Activated CD4-positive, alpha-beta memory T cell treated with anti-CD3 and anti-CD28 coated beads for 36 hours (primary cell): ENCODE data around the gene SERPINB5. TPM values are rescaled to one million over a fixed set of nuclear protein-coding genes. Genes with fewer than 3 reads are reported as not detected.

ENCODE experiments used
- CTCF ChIA-PET: fragments of 350-600 bp; sonication (Branson Sonifier 250); formaldehyde crosslinking; loops from one replicate; lab custom pipeline; 2021; ENCODE audit warnings: antibody characterized with exemption, inconsistent platforms; lab: Charles Lee
- POLR2A ChIA-PET: fragments of 350-600 bp; sonication (Branson Sonifier 250); formaldehyde crosslinking; loops from one replicate; lab custom pipeline; 2021; ENCODE audit warnings: antibody characterized with exemption; lab: Charles Lee
- DNase-seq: peaks from one replicate; pipeline ENCODE4 v3.0.0-alpha.2; 2020
- H3K27ac Mint-ChIP-seq: one replicate; pipeline ENCODE4 v1.8.0; 2021; ENCODE audit warnings: mixed read lengths
- H3K27me3 Mint-ChIP-seq: one replicate; pipeline ENCODE4 v1.8.0; 2021; ENCODE audit warnings: mixed read lengths
- H3K36me3 Mint-ChIP-seq: one replicate; pipeline ENCODE4 v1.8.0; 2021; ENCODE audit warnings: mixed read lengths
- H3K4me1 Mint-ChIP-seq: one replicate; pipeline ENCODE4 v1.8.0; 2021; ENCODE audit warnings: low read depth, mixed read lengths
- H3K4me3 Mint-ChIP-seq: one replicate; pipeline ENCODE4 v1.8.0; 2021; ENCODE audit warnings: mild to moderate bottlenecking, mixed read lengths
- H3K9me3 Mint-ChIP-seq: one replicate; pipeline ENCODE4 v1.8.0; 2021; ENCODE audit warnings: mixed read lengths
- intact Hi-C: fragments of 100-400 bp; cut with micrococcal nuclease; formaldehyde crosslinking; loops from one replicate; pipeline ENCODE4 v1.15.1; 2023
- total RNA-seq, 2 experiments: library from RNA; stranded (reverse); gene quantifications; one replicate each; pipeline ENCODE4 v1.2.3, GENCODE V29; 2021

SERPINB5 gene
- not detected for total RNA-seq

GRCh38 chr18:63476668-63477067 is at the start of gene SERPINB5:
TSS of gene SERPINB5 (plus strand) at chr18:63476958. CDS start at chr18:63484429, 7,471 bp downstream.
- Mint-ChIP-seq H3K4me3 (no peak within 1 kb of the TSS), H3K27me3 (peaks cover 11% of the 10 kb centered on the region), H3K27ac (no peak within 1 kb of the TSS), H3K36me3 (no peaks in the 10 kb centered on the region), H3K9me3 (no peaks in the 10 kb centered on the region), H3K4me1 (no peaks in the 10 kb centered on the region)
- intact Hi-C loops = no loop called here
- POLR2A ChIA-PET = no interaction called here
- no peak for DNase-seq
- CTCF ChIA-PET = no interaction called here

- peaks cover 17% of the 10 kb centered on the region for H3K4me1 Mint-ChIP-seq
- peak; percentile 42 for DNase-seq
- H3K4me3 Mint-ChIP-seq = no peak overlapping the region
- H3K36me3 Mint-ChIP-seq = no peaks in the 10 kb centered on the region
- intact Hi-C loops = loop anchor here (2.0 kb wide), 1 partner anchor 49 kb away; no protein-coding TSS in a partner anchor
- peaks cover 17% of the 10 kb centered on the region for H3K27me3 Mint-ChIP-seq
- CTCF ChIA-PET = interaction anchor here (0.9 to 1.3 kb wide), 3 partner anchors 10 to 62 kb away, joined by 3 to 7 read pairs (median 4); no protein-coding TSS in a partner anchor
- H3K27ac Mint-ChIP-seq = no peak overlapping the region
- POLR2A ChIA-PET = interaction anchor here (1.9 kb wide), 1 partner anchor 62 kb away, joined by 4 read pairs; no protein-coding TSS in a partner anchor
- H3K9me3 Mint-ChIP-seq = no peaks in the 10 kb centered on the region
Measured at GRCh38 chr18:63427558-63427957, 49.2 kb upstream of the SERPINB5 start.

- DNase-seq = no peak
- Mint-ChIP-seq H3K4me3 (no peak overlapping the region), H3K27ac (no peak overlapping the region), H3K4me1 (peaks cover 7% of the 10 kb centered on the region), H3K9me3 (no peaks in the 10 kb centered on the region), H3K27me3 (peaks cover 22% of the 10 kb centered on the region), H3K36me3 (no peaks in the 10 kb centered on the region)
- ChIA-PET POLR2A (no interaction called here), CTCF (interaction anchor here (1.0 to 1.3 kb wide), 2 partner anchors 9 to 716 kb away, joined by 3 to 6 read pairs; no protein-coding TSS in a partner anchor)
- intact Hi-C loops = no loop called here
Measured at GRCh38 chr18:63430526-63430925, 46.2 kb upstream of the SERPINB5 start.

- Mint-ChIP-seq H3K4me3 (no peak overlapping the region), H3K27me3 (peaks cover 22% of the 10 kb centered on the region), H3K4me1 (peaks cover 7% of the 10 kb centered on the region), H3K36me3 (no peaks in the 10 kb centered on the region), H3K27ac (no peak overlapping the region), H3K9me3 (no peaks in the 10 kb centered on the region)
- no peak for DNase-seq
- ChIA-PET POLR2A (no interaction called here), CTCF (interaction anchor here (1.0 to 1.3 kb wide), 2 partner anchors 8 to 716 kb away, joined by 3 to 6 read pairs; no protein-coding TSS in a partner anchor)
- intact Hi-C loops = no loop called here
Measured at GRCh38 chr18:63431180-63431579, 45.6 kb upstream of the SERPINB5 start.

- intact Hi-C loops = no loop called here
- no peak for DNase-seq
- no peak overlapping the region for H3K27ac Mint-ChIP-seq
- ChIA-PET POLR2A (interaction anchor here (0.5 kb wide), 1 partner anchor 40 kb away, joined by 3 read pairs; no protein-coding TSS in a partner anchor), CTCF (interaction anchor here (1.4 kb wide), 1 partner anchor 451 kb away, joined by 3 read pairs; no protein-coding TSS in a partner anchor)
- no peak overlapping the region for H3K4me3 Mint-ChIP-seq
- H3K4me1 Mint-ChIP-seq = no peaks in the 10 kb centered on the region
- H3K36me3 Mint-ChIP-seq = no peaks in the 10 kb centered on the region
- no peaks in the 10 kb centered on the region for H3K9me3 Mint-ChIP-seq
- peaks cover 26% of the 10 kb centered on the region for H3K27me3 Mint-ChIP-seq
Measured at GRCh38 chr18:63433334-63433866, 43.4 kb upstream of the SERPINB5 start.

GRCh38 chr18:63438181-63438580 is 38.6 kb upstream of the SERPINB5 start:
- Mint-ChIP-seq H3K36me3 (no peaks in the 10 kb centered on the region), H3K4me1 (no peaks in the 10 kb centered on the region), H3K9me3 (no peaks in the 10 kb centered on the region), H3K27ac (no peak overlapping the region), H3K27me3 (peaks cover 12% of the 10 kb centered on the region), H3K4me3 (no peak overlapping the region)
- no peak for DNase-seq
- ChIA-PET POLR2A (no interaction called here), CTCF (interaction anchor here (0.6 to 7.2 kb wide), 23 partner anchors 11 to 873 kb away, joined by 3 to 102 read pairs (median 4); partner anchors contain the start of genes KDSR and VPS4B)
- intact Hi-C loops = loop anchor here (2.0 to 5.0 kb wide), 2 partner anchors 306 to 319 kb away; no protein-coding TSS in a partner anchor

- Mint-ChIP-seq H3K27ac (no peak overlapping the region), H3K36me3 (no peaks in the 10 kb centered on the region), H3K27me3 (peaks cover 7% of the 10 kb centered on the region), H3K4me3 (no peak overlapping the region), H3K9me3 (no peaks in the 10 kb centered on the region), H3K4me1 (no peaks in the 10 kb centered on the region)
- ChIA-PET POLR2A (interaction anchor here (0.8 to 1.0 kb wide), 2 partner anchors 19 to 73 kb away, joined by 3 to 4 read pairs; no protein-coding TSS in a partner anchor), CTCF (interaction anchor here (0.5 to 7.2 kb wide), 42 partner anchors 9 to 439 kb away, joined by 3 to 102 read pairs (median 5); partner anchors contain the start of genes BCL2, KDSR and VPS4B)
- peak; percentile 54 for DNase-seq
- intact Hi-C loops = loop anchor here (1.0 to 5.0 kb wide), 6 partner anchors 17 to 423 kb away; partner anchors contain the start of gene VPS4B
Measured at GRCh38 chr18:63439334-63439733, 37.4 kb upstream of the SERPINB5 start.

- H3K27me3 Mint-ChIP-seq = peaks cover 7% of the 10 kb centered on the region
- intact Hi-C loops = no loop called here
- ChIA-PET CTCF (interaction anchor here (0.9 to 7.2 kb wide), 15 partner anchors 17 to 431 kb away, joined by 3 to 102 read pairs (median 8); no protein-coding TSS in a partner anchor), POLR2A (no interaction called here)
- DNase-seq = no peak
- H3K4me3 Mint-ChIP-seq = no peak overlapping the region
- H3K9me3 Mint-ChIP-seq = no peaks in the 10 kb centered on the region
- no peaks in the 10 kb centered on the region for H3K4me1 Mint-ChIP-seq
- H3K36me3 Mint-ChIP-seq = no peaks in the 10 kb centered on the region
- no peak overlapping the region for H3K27ac Mint-ChIP-seq
Measured at GRCh38 chr18:63440219-63440618, 36.5 kb upstream of the SERPINB5 start.

GRCh38 chr18:63440881-63441280 is 35.9 kb upstream of the SERPINB5 start:
- ChIA-PET POLR2A (no interaction called here), CTCF (interaction anchor here (0.7 to 7.2 kb wide), 7 partner anchors 46 to 424 kb away, joined by 3 to 102 read pairs (median 4); no protein-coding TSS in a partner anchor)
- Mint-ChIP-seq H3K27ac (no peak overlapping the region), H3K27me3 (peaks cover 7% of the 10 kb centered on the region), H3K36me3 (no peaks in the 10 kb centered on the region), H3K4me3 (no peak overlapping the region), H3K9me3 (no peaks in the 10 kb centered on the region), H3K4me1 (no peaks in the 10 kb centered on the region)
- intact Hi-C loops = no loop called here
- no peak for DNase-seq

- CTCF ChIA-PET = interaction anchor here (0.6 to 1.4 kb wide), 2 partner anchors 68 to 104 kb away, joined by 4 read pairs; no protein-coding TSS in a partner anchor
- H3K4me3 Mint-ChIP-seq = no peak overlapping the region
- H3K9me3 Mint-ChIP-seq = no peaks in the 10 kb centered on the region
- no peak overlapping the region for H3K27ac Mint-ChIP-seq
- intact Hi-C loops = no loop called here
- no peaks in the 10 kb centered on the region for H3K27me3 Mint-ChIP-seq
- peak; percentile 15 for DNase-seq
- H3K36me3 Mint-ChIP-seq = no peaks in the 10 kb centered on the region
- H3K4me1 Mint-ChIP-seq = no peaks in the 10 kb centered on the region
- POLR2A ChIA-PET = interaction anchor here (0.6 kb wide), 1 partner anchor 172 kb away, joined by 4 read pairs; no protein-coding TSS in a partner anchor
Measured at GRCh38 chr18:63443829-63444228, 32.9 kb upstream of the SERPINB5 start.

- H3K4me1 Mint-ChIP-seq = no peaks in the 10 kb centered on the region
- no peaks in the 10 kb centered on the region for H3K36me3 Mint-ChIP-seq
- H3K27ac Mint-ChIP-seq = no peak overlapping the region
- no peak for DNase-seq
- no peaks in the 10 kb centered on the region for H3K9me3 Mint-ChIP-seq
- ChIA-PET CTCF (interaction anchor here (0.6 to 1.4 kb wide), 2 partner anchors 67 to 105 kb away, joined by 4 read pairs; no protein-coding TSS in a partner anchor), POLR2A (interaction anchor here (0.6 to 0.7 kb wide), 2 partner anchors 173 to 756 kb away, joined by 3 to 4 read pairs; no protein-coding TSS in a partner anchor)
- H3K4me3 Mint-ChIP-seq = no peak overlapping the region
- H3K27me3 Mint-ChIP-seq = no peaks in the 10 kb centered on the region
- intact Hi-C loops = no loop called here
Measured at GRCh38 chr18:63444580-63444979, 32.2 kb upstream of the SERPINB5 start.

GRCh38 chr18:63445037-63445436 is 31.7 kb upstream of the SERPINB5 start:
- Mint-ChIP-seq H3K9me3 (no peaks in the 10 kb centered on the region), H3K4me3 (no peak overlapping the region), H3K27ac (no peak overlapping the region), H3K36me3 (no peaks in the 10 kb centered on the region), H3K27me3 (no peaks in the 10 kb centered on the region), H3K4me1 (no peaks in the 10 kb centered on the region)
- ChIA-PET CTCF (interaction anchor here (1.4 kb wide), 1 partner anchor 105 kb away, joined by 4 read pairs; no protein-coding TSS in a partner anchor), POLR2A (interaction anchor here (0.7 kb wide), 1 partner anchor 756 kb away, joined by 3 read pairs; no protein-coding TSS in a partner anchor)
- no peak for DNase-seq
- intact Hi-C loops = no loop called here
